ENCODE data around the gene KCTD1.
A peak's percentile ranks its signal among the peaks of the same experiment; 100 is the strongest.

KCTD1 gene

DNA sequence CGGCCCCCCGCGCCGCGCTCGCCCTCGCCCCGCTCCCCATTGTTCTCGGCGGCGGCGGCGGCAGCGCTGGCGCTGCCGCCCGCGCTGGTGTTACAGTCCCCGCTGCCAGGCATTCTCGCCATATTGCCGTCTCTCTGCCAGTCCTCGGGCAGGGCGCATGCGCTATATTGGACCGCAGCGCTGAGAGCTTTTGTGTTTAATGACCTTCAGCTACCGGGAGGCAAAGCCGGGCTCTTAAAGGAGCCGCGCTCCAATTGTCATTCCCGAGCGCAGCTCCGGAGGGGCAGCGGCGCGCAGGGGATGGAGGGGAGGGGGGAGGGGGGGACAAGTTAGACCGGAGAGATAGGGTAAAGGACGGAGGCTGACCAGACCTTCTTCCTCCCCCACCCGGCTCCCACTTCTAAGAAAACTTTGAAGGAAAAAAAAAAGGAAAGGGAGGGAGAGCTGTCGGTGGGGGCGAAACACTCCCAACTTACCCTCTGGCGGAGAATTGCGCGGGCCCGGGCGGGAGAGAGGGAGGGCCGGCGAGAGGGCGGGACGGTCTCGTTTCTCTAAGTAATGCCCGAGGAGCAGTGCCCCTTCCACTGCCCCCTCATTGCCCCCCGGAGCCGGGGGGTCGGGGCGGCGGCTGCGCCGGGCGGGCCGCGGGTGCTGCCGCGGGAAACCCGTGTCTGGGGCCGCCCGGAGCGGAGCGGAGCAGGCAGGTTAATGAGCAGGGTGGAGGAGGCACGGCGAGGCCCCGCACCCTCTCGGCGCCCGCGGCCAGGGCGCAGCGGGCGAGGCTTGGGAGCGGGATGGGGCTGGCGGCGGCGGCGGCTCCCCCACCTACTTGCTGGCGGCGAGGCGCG lies at the start of gene KCTD1:
KCTD1 (minus strand) TSS at position 139 of the 848 bp plus-strand sequence; CDS start at position 122, 17 bp downstream.
- peak; percentile 75 for DNase-seq

DNA sequence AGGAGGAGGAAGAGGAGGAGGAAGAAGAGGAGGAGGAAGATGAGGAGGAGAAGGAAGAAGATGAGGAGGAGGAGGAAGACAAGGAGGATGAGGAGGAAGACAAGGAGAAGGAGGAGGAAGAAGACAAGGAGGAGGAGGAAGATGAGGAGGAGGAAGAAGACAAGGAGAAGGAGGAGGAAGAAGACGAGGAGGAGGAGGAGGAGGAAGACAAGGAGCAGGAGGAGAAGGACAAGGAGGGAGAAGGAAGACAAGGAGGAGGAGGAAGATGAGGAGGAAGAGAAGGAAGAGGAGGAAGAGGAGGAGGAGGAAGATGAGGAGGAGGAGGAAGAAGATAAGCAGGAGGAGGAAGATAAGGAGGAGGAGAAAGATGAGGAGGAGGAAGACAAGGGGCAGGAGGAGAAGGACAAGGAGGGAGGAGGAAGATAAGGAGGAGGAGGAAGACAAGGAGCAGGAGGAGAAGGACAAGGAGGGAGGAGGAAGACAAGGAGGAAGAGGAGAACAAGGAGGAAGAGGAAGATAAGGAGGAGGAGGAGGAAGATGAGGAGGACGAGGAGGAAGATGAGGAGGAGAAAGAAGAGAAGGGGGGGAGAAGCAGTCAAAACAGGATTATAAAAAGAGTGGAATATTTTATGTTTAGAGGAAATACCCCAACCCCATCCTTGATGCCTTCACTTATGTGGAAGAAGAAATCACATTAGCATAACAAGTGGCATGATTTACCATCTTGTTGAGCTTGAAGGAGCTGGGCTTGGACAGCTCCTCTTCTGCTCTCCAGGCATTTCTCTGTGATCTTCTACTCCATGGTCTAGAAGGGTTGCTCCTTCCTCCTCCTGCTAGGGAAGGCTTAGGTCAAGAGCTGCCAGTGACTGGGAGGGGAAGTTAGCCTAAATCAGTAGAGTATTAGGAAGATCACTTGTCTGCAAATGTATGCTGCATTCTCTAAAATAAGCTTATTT lies 45.3 kb upstream of the KCTD1 start:
- no peak for DNase-seq

DNA sequence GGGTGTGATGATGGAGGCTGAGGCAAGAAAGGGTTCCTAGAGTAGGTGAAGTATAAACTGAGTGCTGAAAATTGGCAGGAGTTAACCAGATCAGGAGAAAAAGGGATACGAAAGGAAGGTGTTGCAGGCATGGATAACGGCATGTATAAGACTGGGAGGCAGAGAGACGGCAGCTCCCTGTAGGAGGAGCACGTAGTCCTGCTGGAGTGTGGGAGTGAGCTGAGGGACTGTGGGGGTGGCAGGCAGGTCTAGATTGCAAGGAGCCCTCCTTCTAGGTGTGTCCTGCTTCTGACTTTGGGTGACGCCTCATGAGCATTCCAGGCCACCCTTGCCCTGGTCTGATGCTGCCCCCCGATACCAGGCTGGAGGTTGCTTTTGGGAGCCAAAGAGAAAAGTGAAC lies 36.4 kb upstream of the KCTD1 start:
- no peak for DNase-seq

DNA sequence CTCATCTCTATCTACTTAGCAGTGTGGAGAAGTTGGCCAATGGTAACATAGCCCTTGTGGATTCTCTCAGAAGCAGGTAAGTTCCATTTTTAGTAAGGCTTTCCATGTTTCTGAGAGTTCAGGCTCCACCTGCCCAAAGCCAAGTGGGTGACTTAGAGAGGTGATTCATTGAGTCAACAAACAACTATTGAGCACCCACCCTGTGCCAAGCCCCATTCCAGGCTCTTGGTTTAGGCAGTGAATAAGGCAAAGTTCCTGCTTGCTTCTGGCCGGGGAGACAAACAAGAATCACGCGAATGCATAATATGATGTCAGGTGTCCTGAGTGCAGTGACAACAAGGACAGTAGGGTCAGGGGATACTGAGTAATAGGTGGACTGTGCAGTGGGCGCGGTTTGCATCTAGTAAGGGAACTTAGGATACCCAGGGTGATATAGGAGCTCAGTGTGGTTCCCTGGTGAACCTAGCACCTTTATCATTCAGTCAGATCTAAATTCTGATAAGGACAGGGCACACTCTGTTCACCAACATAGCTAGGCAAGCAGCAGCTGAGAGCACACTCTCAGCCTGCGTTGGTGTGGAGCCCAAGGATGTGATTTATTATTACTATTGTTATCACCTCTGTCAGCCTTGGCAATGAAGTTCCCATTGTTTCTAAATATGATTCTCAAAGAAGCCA lies 31.7 kb upstream of the KCTD1 start:
- DNase-seq = no peak

DNA sequence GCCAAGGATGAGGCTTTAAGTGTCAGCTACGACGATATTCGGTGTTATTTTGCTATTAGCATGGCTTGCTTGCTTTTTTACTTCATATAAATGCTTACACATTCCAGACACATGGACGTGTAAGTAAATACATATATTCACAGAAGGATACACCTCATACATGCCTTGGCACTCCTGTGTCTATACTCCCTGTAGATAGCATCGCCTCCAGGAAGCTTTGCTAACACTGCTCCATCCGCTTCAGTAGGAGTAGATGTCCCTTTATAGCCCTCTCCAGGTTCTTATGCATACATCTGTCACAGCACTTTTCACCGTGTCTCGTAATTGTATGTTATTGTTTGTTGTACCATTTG lies 27.5 kb upstream of the KCTD1 start:
- DNase-seq = no peak

DNA sequence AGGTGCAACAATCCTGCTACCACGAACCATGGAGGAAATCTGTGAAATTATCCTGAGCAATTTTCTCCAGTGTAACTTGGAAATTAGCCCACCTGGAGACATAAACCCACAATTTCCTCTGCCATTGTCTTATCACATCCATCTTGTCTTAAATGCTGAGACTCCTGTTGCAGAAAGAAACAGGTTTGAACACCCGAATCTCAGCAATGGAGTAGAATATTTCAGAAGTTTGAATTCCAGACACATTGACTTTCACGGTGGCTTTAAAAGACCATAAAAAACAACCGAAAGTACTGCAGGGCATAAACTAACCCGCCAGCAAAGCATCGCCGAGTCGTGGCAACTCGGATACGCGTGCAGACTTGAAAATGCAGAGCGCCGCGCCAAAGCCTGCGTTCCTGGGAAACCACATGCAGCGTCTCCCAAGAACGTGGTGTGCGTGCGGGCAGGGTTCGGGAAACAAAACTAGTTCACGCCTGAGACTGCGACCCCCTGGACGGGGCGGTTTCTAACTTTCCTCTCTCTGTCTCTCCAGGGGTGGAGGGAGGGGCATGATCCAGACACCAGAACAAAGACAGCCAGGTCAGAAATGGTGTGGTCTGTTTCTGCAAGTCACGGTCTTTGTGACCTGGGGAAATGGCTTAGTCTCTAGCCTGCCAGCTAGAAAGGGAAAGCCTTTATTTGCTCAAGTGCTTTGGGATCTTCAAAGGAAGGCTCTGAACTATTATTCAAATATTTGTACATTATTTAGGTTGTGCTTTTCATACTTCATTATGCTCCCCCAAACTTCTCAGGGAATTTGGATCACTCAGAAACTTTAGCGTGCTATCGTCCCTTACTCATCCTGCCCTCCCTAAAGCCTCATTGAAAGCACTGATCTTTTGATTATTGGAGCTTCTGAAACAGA lies 26.9 kb upstream of the KCTD1 start:
- no peak for DNase-seq

DNA sequence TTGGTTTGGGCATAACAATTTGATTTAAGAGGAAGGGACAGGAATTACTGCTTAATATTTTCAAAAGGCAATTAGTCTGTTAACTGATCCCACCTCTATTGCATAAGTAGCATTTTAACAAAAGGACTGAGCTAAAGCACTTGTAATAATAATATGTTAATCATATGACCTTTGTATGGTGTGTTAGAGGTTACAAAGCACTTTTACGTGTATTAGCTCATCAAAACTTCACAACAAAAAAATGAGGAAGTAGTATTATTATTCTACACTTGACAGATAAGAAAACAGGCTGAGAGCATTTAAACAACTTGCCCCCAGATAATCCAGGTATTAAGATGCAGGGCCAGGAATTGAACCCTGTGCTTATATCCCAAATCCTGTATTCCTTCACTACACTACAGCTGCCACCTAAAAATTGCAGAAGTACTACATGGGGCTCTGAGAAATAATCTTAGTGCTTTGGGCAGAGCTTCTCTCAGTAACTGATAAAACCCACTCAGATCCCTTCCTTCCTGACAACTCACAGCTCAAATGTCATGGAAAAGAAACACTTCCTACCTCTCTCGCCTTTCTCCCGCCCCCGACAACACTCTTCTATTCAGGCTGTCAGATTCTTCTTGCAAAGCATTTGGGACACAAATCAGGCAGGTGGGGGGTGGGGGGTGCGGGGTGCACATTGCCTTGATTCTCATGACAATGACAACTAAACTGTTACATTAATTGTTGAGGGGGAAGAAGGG lies 20.7 kb upstream of the KCTD1 start:
- no peak for DNase-seq

DNA sequence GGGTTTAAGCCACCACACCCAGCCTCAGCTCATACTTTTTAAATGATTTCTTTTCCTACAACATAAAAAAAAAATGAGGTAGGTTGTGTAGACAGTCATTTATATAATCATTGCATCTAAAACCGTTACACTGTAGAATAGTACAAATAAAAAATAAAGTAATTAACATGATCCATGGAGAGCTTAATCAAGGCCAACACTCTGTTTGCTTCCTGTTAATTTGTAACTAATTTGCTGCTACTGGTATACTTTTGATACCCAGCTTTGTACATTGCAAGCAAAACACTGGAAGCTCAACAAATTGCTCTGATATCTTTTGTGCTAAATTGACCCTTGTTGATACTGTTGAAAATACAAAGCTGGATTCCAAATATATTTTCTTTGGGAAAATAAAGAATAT lies 20.2 kb upstream of the KCTD1 start:
- DNase-seq = no peak

DNA sequence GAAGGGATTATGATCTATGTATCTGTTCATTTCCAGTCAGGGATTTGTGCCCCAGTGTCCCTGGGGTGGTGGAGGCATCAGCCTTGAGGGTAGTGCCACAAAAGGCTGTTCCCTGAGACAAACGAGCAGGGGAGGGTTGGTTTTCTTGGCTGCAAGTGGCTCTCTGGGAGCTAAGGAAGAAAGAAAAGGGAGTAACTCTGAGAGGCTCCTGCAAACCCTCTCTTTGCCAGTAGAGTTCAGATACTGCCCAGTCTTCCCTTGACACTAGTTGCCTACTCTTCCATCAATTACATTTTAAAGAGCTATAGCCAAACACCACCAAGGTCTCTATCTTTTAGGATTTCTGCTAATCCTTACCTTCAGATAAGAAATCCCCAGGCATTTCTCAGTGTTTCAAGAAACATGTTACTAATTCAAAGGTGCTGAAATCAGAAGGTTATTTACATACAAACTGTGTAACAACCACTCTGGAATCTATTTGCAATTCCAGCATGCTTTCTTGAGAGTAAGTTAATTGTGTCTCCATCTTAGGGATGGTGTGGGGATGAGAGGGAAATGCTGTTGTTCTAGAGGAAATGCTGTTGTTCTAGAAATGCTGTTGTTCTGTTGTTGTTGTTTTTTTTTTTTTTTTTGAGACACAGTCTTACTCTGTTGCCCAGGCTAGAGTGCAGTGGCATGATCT lies 18.7 kb upstream of the KCTD1 start:
- DNase-seq = no peak

DNA sequence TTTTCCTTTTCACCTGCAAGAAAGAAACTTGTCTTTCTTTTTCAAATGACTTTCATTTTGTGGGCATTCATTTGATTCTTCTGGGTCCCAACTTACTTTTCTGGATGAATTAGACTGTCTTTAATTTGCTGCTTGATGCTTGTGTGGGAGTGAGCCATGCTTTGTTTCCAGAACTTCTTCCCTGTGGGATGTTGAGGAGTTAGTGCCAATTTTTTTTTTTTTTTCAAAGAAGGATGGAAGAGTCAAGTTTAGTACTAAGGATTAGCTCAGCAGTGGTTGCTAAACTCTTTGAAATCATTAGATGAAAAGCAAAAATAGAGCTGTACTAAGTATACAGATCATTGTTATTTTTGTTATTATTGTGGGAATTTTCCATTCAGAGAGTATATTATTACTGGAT lies 17.2 kb upstream of the KCTD1 start:
- DNase-seq = no peak

DNA sequence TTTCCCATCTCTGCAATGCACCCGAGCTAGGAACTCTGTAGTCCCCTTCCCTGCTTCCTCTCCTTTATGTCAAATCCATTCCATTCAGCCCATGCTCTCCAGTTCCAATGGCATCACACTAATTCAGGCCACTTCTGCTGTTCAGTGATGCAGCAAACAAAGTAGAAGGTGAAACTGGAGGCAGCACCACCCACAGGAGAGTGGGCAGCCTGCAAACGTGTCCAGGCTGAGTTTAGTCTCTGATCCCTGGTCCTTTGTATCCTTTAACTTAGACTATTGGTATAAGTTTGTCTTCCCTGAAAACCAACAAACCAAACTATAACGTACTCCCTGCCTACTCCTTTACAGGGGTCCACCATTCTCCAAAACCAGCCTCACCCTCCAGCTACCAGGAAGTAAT lies 14.7 kb upstream of the KCTD1 start:
- no peak for DNase-seq

DNA sequence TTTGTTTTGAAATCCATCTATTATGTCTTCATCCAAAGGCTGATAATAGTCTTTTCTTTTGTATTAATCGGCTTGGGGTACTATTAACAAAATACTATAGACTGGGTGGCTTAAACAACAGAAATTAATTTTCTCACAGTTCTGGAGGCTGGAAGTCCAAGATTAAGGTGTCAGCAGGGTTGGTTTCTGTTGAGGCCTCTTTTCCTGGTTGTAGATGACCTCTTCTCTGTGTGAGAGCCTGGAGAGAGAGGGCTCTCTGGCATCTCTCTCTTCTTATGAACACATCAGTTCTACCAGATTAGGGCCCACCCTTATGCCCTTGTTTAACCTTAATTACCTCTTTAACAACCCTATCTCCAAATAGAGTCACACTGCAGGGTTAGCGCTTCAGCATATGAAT lies 14.2 kb upstream of the KCTD1 start:
- no peak for DNase-seq

DNA sequence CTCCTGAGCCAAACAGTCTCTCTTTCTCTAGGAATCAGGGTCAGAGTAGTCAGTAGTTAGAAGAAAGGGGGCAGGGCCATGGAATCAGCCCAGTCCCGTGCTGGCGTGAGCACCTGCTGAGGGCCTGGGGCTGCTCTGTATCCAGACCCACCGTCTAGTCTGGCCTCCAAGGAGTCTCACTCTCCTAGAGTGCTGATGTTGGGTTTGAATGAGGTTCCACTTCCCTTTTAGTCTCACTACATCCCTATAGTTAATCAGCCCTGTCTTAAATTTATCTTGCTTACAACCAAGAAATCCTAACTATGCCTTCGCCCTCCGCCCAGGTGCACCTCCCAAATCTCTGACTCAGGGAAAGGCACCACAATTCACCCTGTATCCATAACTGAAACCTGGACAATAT lies 13.4 kb upstream of the KCTD1 start:
- DNase-seq = no peak

DNA sequence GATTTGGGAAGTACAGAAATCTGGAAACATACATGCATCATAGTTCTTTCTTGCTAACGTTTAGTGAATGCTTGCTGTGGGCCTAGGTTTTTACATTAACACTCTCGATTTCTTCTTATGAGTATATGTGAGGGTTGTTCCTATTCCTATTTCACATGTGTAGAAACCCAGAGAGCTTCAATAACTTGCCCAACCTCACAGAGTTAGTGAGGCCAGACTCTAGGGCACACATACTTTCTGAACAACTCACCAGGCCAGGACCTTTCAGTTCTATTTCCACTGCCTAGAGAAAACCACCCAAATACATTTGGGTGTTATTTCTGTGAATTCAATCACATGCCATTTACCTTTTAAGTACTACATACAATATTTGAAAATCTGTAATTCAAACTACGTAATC lies 8.2 kb upstream of the KCTD1 start:
- DNase-seq = no peak

DNA sequence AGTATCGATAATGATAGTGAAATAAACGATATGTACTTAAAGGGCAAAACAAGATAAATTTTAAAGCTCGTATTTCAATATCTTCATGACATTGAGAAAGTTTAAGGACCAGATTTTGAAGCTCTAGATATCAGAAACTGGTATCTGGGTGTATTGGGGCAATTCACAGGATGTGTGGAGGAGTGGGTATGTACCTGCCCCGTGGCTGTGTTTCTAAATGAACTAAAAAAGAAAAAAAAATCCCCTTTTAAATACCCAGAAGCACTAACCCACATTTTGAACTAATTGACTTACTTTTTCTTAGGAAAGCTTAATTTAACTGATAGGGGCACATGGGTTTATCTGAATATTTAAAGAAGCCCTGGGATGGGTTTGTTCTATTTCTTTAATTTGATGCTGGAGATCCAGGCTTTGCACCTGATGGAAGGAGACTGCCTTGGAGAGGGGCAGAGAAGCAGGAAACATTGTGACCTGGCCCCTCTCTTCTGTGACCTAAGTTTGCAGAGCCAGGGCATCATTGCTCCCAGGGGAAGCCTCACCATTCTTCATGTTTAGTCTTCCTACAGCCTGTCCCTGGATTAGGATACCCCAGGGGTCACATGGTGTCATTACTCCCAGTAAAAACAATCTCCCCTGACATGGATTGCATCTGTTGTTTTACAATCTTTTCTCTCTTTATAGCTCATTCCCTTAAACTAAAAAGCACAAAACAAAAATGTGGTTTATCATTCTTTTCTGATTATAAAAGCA lies 7.6 kb upstream of the KCTD1 start:
- no peak for DNase-seq

DNA sequence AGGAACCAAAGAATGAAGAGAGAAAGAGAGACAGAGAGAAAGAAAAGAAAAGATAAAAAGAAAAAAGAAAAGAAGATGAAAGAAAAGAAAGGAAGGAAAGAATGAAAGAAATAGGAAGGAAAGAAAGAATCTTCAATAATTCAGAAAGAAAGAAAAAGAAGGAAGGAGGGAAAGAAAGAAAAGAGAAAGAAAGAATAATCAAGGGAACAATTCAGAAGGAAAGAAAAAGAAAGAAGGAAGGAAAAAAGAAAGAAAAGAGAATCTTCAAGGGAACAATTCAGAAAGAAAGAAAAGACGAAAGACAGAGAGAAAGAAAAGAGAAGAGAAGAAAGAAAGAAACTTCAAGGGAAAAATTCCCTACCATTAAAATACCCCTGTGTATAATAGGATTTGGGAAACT lies 5.6 kb upstream of the KCTD1 start:
- DNase-seq = no peak

DNA sequence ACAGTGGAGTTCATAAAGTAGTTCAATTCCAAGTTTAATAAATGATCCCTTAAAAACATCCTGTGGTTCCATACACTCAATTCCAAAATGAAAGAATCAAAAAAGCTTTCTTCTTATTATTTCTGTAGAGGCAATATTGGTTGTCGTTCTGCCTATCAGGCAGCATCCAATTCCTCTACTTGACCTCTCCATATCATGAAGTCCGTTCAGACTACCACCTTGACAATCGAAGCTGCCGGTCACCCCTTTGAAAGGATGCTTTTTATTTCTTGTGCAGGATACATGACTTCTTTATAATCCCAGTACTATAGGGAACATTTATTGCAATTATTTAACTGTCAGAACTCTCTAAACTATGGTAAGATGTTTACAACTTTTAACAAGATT lies 3.3 kb upstream of the KCTD1 start:
- no peak for DNase-seq

DNA sequence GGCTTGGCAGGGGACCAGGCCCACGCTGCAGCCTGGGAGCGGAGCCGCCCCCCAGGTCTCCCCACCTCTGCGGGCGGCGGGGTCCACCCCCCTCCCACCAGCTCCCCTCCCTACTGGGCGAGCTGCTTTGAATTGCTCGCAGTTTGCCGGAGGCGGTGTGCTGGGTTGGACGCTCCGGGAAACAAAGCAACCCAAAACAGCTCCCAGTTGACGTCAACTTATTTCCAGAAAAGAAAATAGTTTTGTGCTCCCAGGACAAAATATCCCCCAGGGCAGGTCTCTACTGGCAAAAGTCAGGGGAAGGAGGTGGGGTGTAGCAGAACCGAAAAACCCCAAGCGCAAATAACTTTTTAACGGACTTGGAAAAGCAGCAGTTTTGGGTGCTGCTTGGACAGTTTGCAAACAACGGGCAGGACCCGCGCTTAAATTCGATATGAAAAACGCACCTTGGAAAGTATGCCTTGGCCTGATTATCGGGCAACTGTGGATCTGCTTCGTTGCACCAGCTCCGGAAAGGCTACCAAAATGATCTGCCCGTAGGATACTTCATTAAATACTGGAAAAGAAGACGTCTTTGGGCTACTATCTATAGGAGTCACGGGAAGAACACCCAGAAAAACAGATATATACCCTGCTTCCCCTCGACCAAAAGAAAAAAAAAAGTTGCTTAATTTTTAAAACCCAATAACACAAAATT lies 2.8 kb upstream of the KCTD1 start:
- DNase-seq = no peak

DNA sequence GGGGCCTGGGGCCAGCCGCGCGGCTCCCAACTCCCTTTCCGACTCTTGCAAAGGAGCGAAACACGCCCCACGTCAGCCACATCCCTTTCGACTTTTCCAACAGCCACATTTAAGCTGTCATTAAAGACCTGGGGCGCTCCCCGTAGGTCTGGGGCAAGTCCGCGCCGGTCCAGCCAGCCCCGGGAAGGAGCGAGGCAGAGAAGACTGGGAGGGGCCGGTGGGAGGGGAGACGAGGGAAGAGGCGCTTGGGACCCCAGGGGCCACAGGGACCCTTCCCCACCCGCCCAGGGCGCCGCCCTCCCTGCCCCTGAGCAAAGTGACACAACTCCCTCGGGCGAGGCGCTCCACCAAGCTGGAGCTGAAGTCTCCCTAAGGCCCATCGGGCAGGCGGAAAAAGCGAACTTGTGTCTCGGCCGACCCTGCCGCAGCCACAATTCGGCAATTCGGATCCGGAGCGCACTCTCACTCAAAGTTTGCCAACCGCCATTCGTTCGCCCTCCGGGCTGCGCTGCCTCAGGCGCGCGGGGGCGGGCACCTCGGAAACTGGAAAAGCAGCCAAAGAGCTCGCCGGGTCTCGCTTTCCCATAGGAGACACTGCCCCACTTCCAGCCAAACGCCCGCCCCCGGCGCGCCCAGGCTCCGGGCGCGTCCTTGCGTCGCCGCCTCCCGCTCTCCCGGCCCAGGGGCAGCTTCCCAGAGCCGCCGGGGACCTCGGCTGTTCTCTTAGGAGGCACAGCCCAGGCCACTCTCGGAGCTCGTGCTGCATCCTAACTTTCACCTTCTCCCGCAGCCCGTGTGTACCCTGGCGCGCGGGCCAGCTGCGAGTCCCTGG lies 1.1 kb upstream of the KCTD1 start:
- DNase-seq = peak; percentile 13
